ENCODE data around the gene ZBTB2. TPM values are rescaled to one million over a fixed set of nuclear protein-coding genes. Genes with fewer than 3 reads are reported as not detected.

ZBTB2 gene
- total and polyA plus RNA-seq, 10 of the 15 experiments (the other 5 are each of a cell fraction or from before 2014, with no cell fraction given): 4.2 to 21.9 (median 15.0) TPM

DNA sequence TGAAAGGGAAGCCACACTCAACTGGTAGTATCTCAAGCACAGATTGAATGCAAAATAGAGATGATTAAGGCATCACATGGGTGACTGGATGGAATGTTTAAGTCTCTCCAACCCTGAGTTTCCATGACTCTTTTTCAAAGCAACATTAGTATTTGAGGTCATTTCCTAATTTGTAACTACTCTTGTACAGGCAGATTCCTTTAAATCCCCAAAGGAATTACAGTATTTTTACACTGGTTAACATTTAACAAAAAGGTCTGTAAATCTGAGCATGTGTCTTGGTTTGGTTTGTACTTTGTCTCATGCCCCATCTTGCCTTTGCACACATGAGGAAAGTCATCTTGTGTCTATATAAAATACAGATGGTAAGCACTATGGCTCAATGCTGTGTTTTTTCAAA, 45.4 kb upstream of the ZBTB2 start:
- H3K27ac ChIP-seq (ENCODE audit: control insufficient read depth, insufficient read depth): no peak overlapping the region
- no peak overlapping the region for H2AFZ ChIP-seq (ENCODE audit: control insufficient read depth, low read depth, low read length)
- H3K27me3 ChIP-seq (replicated peaks in 1 of 2; ENCODE audit: control insufficient read depth in 2 of 2, insufficient read depth in 2 of 2, low read length in 1 of 2): no peaks in the 10 kb centered on the region
- ATAC-seq: no peak
- H3K36me3 ChIP-seq (ENCODE audit: control insufficient read depth in 2 of 2, insufficient read depth in 2 of 2, low read length in 1 of 2): peaks cover 1 to 14% of the 10 kb centered on the region in 2 experiments; a peak in 3 of 4 replicates
- intact Hi-C loops (cut with micrococcal nuclease; ENCODE audit: unreplicated experiment): no loop called here
- DNase-seq (ENCODE audit: low read depth, low spot score): no peak
- SMC1A ChIA-PET (ENCODE audit: uncharacterized antibody, unreplicated experiment): interaction anchor here (1.4 to 1.9 kb wide), 6 partner anchors 9 to 548 kb away, joined by 3 to 9 read pairs (median 4); partner anchors contain the start of gene RMND1
- in situ Hi-C loops (cut with MboI): loop anchor here (25.0 kb wide), 1 partner anchor 1550 kb away; the partner anchor contains the start of gene FBXO5
- TF ChIP-seq SRF (IDR thresholded peaks at IDR 0.05; ENCODE audit: low read depth in 2 of 2, low read length in 2 of 2) (no peak), STAT1 (conservative IDR thresholded peaks at IDR 0.05) (no peak), SUPT20H (IDR thresholded peaks at IDR 0.05; ENCODE audit: borderline replicate concordance, control insufficient read depth, low read depth, low read length) (no peak), CBX3 (IDR thresholded peaks at IDR 0.05; ENCODE audit: borderline replicate concordance, low read depth) (no peak)
- H3K9me3 ChIP-seq (replicated peaks; ENCODE audit: control insufficient read depth, insufficient read depth, low read length): no peaks in the 10 kb centered on the region
- no peak overlapping the region for H3K9ac ChIP-seq (ENCODE audit: control insufficient read depth, insufficient read depth, low read length)
- CTCF ChIA-PET: interaction anchor here (0.6 to 7.1 kb wide), 5 partner anchors 9 to 39 kb away, joined by 3 to 76 read pairs (median 4); partner anchors contain the start of gene RMND1
- H3K79me2 ChIP-seq (ENCODE audit: control insufficient read depth, insufficient read depth, low read length): peaks cover 21% of the 10 kb centered on the region
- no peak overlapping the region for H3K4me3 ChIP-seq
- RAD21 ChIA-PET (ENCODE audit: unreplicated experiment): interaction anchor here (0.9 to 1.3 kb wide), 2 partner anchors 15 to 920 kb away, joined by 3 read pairs; partner anchors contain the start of gene RMND1
- no TSS peak for BruUV-seq (replicated peaks)
- POLR2A ChIA-PET: interaction anchor here (0.6 to 1.4 kb wide), 2 partner anchors 15 to 208 kb away, joined by 6 to 8 read pairs; partner anchors contain the start of gene RMND1
- H3K4me2 ChIP-seq (ENCODE audit: control insufficient read depth, insufficient read depth): no peak overlapping the region
- no peak for FAIRE-seq
- H3K4me1 ChIP-seq (ENCODE audit: control insufficient read depth, insufficient read depth, low read length): peaks cover 13% of the 10 kb centered on the region
- H4K20me1 ChIP-seq (ENCODE audit: control insufficient read depth, insufficient read depth): no peaks in the 10 kb centered on the region

DNA sequence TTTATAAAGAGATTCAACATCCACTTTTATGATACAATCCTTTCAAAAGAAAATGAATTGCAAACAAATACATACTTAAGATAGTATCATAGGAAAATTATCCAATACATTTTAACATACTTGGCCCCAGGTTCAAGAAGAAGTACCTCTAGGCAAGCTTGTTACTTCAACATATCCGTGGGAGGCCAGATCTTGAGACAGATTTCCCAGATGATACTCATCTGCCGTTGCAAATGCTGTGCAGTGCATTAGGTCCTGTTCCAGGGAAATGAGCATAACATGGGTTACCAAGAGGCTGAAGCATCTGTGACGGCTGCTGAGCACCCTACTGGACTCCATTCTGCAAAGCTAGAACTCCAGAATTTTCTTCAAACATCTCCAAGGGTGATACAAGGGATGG, 44.9 kb upstream of the ZBTB2 start:
- H3K4me3 ChIP-seq: no peak overlapping the region
- H3K79me2 ChIP-seq (ENCODE audit: control insufficient read depth, insufficient read depth, low read length): peaks cover 17% of the 10 kb centered on the region
- H4K20me1 ChIP-seq (ENCODE audit: control insufficient read depth, insufficient read depth): no peaks in the 10 kb centered on the region
- ChIA-PET CTCF (interaction anchor here (1.2 to 7.1 kb wide), 4 partner anchors 9 to 34 kb away, joined by 3 to 76 read pairs (median 9); no protein-coding TSS in a partner anchor), POLR2A (interaction anchor here (0.6 kb wide), 1 partner anchor 207 kb away, joined by 8 read pairs; no protein-coding TSS in a partner anchor), SMC1A (ENCODE audit: uncharacterized antibody, unreplicated experiment) (interaction anchor here (1.6 to 1.8 kb wide), 2 partner anchors 9 to 16 kb away, joined by 4 to 9 read pairs; partner anchors contain the start of gene RMND1), RAD21 (ENCODE audit: unreplicated experiment) (no interaction called here)
- peaks cover 10% of the 10 kb centered on the region for H3K4me1 ChIP-seq (ENCODE audit: control insufficient read depth, insufficient read depth, low read length)
- intact Hi-C loops (cut with micrococcal nuclease; ENCODE audit: unreplicated experiment): no loop called here
- DNase-seq (ENCODE audit: low read depth, low spot score) (no peak), FAIRE-seq (no peak), ATAC-seq (no peak)
- H3K36me3 ChIP-seq (ENCODE audit: control insufficient read depth in 2 of 2, insufficient read depth in 2 of 2, low read length in 1 of 2): peaks cover 1 to 14% of the 10 kb centered on the region in 2 experiments; a peak in 3 of 4 replicates
- H3K27me3 ChIP-seq (replicated peaks in 1 of 2; ENCODE audit: control insufficient read depth in 2 of 2, insufficient read depth in 2 of 2, low read length in 1 of 2): no peaks in the 10 kb centered on the region
- in situ Hi-C loops (cut with MboI): loop anchor here (25.0 kb wide), 1 partner anchor 1551 kb away; the partner anchor contains the start of gene FBXO5
- H3K4me2 ChIP-seq (ENCODE audit: control insufficient read depth, insufficient read depth): no peak overlapping the region
- no TSS peak for BruUV-seq (replicated peaks)
- H2AFZ ChIP-seq (ENCODE audit: control insufficient read depth, low read depth, low read length): no peak overlapping the region
- H3K27ac ChIP-seq (ENCODE audit: control insufficient read depth, insufficient read depth): no peak overlapping the region
- H3K9ac ChIP-seq (ENCODE audit: control insufficient read depth, insufficient read depth, low read length): no peak overlapping the region
- H3K9me3 ChIP-seq (replicated peaks; ENCODE audit: control insufficient read depth, insufficient read depth, low read length): no peaks in the 10 kb centered on the region
- WGBS (ENCODE audit: insufficient coverage, insufficient replicate concordance, low lambda C conversion rate, missing lambda C conversion rate): 80% methylated on average over 3 of the region's 3 CpGs
- TF ChIP-seq, protein P1, sequence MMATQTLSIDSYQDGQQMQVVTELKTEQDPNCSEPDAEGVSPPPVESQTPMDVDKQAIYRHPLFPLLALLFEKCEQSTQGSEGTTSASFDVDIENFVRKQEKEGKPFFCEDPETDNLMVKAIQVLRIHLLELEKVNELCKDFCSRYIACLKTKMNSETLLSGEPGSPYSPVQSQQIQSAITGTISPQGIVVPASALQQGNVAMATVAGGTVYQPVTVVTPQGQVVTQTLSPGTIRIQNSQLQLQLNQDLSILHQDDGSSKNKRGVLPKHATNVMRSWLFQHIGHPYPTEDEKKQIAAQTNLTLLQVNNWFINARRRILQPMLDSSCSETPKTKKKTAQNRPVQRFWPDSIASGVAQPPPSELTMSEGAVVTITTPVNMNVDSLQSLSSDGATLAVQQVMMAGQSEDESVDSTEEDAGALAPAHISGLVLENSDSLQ (IDR thresholded peaks at IDR 0.05): no peak
- TF ChIP-seq RBBP5 (conservative IDR thresholded peaks at IDR 0.05) (no peak), PAX5 (IDR thresholded peaks at IDR 0.05; ENCODE audit: borderline replicate concordance, low read depth, low read length) (no peak), SMARCA5 (IDR thresholded peaks at IDR 0.05) (no peak), ZNF207 (IDR thresholded peaks at IDR 0.05; ENCODE audit: borderline replicate concordance) (no peak), SMC3 (IDR thresholded peaks at IDR 0.05; ENCODE audit: borderline replicate concordance, low read length) (no peak), MYB (IDR thresholded peaks at IDR 0.05; ENCODE audit: borderline replicate concordance, low read depth, low read length) (no peak), RELA (IDR thresholded peaks at IDR 0.05; ENCODE audit: borderline replicate concordance, partially characterized antibody) (no peak)
- TF ChIP-seq, protein P2, sequence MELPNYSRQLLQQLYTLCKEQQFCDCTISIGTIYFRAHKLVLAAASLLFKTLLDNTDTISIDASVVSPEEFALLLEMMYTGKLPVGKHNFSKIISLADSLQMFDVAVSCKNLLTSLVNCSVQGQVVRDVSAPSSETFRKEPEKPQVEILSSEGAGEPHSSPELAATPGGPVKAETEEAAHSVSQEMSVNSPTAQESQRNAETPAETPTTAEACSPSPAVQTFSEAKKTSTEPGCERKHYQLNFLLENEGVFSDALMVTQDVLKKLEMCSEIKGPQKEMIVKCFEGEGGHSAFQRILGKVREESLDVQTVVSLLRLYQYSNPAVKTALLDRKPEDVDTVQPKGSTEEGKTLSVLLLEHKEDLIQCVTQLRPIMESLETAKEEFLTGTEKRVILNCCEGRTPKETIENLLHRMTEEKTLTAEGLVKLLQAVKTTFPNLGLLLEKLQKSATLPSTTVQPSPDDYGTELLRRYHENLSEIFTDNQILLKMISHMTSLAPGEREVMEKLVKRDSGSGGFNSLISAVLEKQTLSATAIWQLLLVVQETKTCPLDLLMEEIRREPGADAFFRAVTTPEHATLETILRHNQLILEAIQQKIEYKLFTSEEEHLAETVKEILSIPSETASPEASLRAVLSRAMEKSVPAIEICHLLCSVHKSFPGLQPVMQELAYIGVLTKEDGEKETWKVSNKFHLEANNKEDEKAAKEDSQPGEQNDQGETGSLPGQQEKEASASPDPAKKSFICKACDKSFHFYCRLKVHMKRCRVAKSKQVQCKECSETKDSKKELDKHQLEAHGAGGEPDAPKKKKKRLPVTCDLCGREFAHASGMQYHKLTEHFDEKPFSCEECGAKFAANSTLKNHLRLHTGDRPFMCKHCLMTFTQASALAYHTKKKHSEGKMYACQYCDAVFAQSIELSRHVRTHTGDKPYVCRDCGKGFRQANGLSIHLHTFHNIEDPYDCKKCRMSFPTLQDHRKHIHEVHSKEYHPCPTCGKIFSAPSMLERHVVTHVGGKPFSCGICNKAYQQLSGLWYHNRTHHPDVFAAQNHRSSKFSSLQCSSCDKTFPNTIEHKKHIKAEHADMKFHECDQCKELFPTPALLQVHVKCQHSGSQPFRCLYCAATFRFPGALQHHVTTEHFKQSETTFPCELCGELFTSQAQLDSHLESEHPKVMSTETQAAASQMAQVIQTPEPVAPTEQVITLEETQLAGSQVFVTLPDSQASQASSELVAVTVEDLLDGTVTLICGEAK (IDR thresholded peaks at IDR 0.05; ENCODE audit: borderline replicate concordance): no peak
